Pulmonary artery endothelial cell (primary cell): ENCODE results near the gene CCDC182. TPM values are rescaled to one million over a fixed set of nuclear protein-coding genes. Genes with fewer than 3 reads are reported as not detected.

ENCODE experiments used
- DNase-seq: peaks from one replicate; pipeline ENCODE4 v3.0.0-alpha.2; 2011; ENCODE audit warnings: low read depth, low spot score
- total RNA-seq: library from RNA; depleted of rRNA; stranded (reverse); fragments of >200 nt; gene quantifications from 2 replicates; pipeline ENCODE4 v1.2.3, GENCODE V29; 2014

The CCDC182 gene
- total RNA-seq, 1 donor from 2014 or later: not detected

DNA sequence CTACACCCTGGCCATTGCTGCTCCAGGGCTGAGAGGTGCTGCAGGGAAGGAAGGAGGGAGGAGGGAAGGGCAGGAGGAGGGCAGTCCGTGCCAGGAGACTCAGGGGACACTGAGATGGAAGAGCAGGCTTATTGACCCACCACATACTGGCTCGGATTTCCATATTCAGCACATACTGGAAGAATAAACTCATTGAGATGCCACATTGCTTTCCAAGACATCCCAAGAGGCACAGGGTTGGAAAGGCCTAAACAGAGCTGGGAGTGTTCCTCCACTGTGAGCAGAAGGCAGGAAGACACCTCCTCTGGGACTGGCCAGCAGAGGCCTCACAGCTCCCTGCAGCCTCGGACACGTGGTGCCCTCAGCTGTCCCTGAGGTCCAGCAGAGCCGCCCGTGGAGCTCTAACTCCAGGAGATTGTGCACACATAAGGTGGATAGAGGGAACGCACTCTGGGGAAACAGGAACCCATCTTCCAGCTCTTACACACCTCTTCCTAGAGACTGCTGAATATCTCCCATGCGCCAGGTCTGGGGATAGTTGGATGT lies 17.4 kb downstream of the CCDC182 start:
- no peak for DNase-seq

DNA sequence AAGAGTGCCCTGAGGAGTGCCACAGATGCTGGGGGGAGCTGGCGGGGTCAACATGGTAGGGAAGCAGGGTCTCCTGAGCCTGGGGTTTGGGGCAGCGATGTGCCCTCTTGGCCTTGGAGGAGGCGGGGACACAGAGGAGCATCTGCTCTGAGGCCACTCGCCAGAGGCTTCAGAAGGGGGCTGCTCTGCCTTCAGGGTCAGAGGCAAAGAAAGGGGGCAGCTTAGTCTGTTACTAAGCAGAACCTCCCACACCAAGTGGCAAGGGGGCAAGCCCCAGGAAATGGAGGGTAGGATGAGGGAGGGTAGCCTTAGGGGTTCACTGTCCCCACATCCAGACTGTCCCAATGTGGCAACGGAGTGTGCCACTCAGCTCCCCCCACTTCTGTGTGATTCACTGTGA lies 18.3 kb downstream of the CCDC182 start:
- DNase-seq: no peak

DNA sequence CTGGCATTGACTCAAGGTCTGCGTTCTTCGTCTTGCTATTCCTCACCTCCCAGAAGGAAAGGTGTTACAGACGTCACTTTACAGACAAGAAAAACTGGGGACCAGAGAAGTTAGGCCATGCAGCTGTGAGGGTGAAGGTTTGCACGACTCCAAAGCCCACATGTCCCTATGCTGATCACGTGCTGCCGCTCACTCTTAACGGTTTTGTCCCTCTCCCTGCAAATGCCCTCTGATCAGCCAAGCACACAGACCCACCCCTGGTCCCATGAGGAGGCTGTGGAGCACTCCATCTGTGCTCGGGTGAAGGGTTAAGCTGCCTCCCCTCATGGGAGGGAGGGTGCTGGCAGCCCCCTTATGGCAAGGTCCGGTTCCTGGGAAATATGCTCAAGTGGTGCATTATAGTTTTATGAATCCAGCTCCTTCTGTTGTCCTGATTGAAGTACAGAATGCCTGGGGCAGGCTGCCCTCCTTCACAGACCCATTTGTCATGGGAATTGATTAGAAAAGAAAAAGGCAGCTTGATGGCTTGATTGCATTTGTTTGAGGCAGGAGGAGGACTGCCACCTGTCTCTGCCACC lies 18.8 kb downstream of the CCDC182 start:
- DNase-seq: no peak

DNA sequence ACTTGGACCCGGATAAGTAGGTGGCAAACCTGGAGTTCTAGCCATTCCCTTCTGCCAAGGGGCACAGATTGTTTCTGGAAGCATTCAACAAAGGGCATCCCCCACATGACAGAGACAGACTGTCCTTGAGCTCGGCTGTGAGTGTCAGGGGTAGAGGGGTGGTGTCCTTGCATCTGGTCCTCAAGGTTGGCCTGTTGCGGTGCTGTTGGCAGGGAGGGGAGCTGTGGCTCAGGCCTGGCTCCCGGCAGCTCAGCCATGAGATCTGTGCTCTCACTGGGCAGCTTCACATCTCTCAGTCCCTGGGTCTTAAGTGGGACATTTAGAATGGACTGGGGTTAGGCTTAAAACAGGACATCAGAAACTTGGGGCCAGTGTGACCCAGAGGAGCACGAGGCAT lies 20.4 kb downstream of the CCDC182 start:
- no peak for DNase-seq

DNA sequence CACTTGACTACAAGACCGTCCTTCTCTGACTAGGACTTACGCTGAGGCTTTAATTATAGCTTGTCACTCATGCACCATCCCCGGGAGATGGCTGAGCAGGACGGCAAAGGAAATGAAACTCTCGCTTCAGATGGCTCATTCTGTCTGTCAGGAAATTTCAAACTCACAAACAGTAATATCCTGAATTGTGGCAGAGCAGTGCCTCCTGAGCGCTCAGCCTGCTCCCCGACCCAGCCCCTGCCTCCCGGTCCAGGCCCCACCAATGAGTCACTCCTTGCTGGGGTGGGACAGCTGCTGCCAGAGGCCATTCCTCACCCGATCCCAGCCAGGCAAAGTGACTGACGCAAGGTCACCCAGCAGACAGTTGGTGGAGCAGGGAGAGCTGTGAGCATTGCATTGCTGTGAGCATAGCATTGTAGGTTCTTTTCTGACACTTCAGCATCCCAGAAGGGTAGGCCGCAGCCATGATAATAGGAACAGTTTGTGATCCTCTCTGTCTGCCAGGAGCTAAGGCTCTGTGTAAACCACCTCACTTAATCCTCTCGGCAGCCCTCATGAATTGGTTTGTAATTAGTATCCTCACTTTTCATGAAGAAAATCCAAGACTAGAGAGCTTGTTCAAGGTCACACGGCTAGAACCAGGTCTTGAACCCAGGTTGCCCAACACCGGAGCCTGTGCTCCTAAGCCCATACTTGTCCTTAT lies 20.9 kb downstream of the CCDC182 start:
- DNase-seq: no peak

DNA sequence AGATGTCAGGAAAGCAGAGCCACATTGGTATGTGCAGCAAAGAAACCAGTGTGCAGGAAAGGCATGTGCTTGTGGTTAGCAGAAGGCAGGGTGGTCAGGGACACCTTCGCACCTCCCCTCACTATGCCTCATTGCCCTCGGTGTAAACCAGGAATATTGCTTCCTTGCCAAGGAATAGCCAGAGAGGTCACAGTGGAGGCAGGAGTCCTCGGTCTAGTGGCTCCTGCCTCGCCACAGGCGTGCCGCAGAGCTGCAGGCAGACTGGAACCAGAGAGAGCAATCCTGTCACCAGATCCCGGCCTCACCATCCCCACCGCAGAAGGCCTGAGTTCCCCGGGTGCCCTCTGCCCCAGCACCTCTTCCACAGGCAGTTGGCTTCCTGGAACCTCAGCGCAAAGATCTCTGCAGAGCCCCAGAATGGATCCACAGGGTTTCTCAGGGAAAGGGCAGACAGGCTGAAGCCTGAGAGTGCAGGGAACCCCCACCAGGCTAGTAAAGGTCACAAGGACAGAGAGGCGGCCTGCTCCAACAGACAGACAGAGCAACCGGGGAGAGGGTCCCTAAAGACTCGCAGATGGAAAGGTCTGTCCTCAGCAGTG lies 21.6 kb downstream of the CCDC182 start:
- DNase-seq: no peak

DNA sequence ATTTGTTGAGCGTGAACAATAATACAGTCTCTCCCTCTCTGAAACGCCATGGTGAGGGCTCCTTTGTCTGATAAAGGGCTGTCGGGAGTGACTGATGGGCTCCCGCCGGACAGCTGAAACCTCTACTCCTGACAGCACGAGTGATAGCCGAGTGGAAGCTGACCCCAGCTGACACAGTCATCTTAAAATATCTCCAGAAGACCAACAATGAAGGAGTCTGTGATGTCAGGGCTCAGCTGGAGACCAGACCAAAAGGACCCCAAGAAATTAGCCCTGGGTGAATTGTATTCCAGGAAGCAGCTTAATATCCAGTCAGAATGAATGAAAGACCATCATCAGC lies 22.4 kb downstream of the CCDC182 start:
- DNase-seq: no peak

DNA sequence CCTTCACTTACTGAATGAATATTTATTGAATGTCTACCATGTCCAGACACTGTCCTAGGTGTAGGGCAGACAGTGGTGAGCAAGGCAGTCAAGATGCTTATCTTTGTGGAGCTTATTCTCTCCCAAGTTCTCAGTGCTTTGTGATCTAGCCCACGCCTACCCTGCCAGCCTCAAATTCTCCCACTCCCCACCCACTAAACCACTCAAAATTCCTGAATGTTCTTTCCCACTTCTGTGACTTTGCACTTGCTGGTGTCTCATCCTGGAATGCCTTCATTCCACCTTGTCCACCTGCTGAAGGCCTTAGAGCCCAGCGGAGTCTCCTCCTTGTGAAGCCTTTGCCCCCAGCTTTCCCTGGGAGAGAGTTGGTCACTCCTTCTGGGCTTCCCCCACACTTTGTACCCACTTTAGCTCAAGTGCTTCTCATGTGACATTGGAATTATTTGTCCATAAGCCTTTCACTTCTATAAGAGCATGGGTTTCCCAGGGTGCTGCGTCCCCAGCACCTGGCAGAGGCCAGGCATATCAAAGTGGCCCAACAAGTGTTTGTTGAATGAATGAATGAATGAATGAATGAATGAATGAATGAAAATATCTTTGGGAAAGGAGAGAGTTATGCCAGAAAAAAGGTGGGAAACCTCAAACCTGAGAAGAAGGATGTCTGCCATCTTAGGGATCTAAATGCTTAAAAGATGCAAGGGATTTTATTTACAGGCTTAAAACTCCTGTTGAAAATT lies 23.0 kb downstream of the CCDC182 start:
- DNase-seq: no peak

DNA sequence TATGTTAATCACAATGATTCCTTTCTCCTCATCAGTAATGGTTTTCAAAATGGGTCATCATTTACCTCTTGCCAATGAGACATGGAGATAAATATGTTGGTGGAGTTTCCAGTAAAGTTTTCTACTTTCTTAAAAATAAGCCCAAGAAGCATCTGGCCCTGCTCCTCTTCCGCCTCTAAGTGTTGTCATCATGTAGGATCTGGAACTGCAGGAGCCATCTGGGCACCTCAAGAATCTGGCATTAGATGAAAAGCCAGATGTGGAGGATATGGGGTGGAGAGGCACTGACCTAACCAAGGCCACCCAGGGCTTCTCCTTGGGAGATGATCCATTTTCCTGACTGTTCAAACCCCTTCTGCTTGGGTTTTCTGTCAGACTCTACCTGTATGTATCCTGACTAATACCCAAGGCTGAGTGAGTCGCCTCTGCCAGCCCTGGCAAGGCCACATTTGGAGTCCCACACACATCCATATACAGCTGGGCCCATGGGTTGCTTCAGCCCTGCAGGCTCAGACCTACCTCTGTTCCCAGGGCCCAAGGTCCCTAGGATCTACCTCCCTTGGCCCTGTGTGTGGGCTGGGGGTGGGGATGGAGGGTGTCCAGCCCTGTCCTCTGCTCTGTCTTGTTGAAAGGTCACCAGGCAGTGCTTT lies 24.6 kb downstream of the CCDC182 start:
- no peak for DNase-seq

DNA sequence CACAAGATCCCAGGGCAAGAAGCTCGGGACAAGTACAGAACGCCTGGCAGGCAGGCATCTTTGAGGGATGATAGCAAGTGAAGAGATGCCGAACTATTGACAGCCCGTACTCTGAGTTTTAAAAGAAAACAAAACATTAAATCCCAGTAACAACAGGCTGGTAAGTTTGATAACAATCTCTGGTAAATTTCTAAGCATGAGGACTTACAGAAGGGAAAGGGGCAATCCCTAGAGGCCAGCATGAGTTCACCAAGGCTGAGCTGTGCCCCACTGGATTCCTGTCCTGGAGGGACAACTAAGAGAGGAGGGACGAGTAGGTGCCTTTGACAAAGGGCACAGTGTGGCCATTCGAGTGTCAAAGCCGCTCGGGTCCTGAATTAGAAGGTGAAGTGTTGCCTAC lies 26.2 kb downstream of the CCDC182 start:
- no peak for DNase-seq

DNA sequence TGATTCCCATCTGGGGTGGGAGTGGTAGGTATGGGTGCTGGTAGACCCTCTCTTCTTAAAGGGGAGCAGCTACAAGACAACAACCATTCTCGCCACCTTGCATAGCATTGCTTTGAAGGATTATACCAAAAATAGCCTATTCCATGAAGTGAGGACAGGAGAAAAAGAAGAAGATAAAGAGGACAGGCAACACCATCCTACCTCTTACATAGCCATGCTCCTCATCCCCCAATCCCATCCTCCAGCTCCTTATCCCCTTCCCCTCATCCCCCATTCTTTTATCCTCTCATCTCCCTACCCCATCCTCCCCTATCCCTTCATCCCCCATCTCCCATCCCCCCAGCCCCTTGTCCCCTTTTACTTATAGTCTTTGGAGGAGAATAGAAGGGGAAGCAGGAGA lies 29.1 kb downstream of the CCDC182 start:
- no peak for DNase-seq

DNA sequence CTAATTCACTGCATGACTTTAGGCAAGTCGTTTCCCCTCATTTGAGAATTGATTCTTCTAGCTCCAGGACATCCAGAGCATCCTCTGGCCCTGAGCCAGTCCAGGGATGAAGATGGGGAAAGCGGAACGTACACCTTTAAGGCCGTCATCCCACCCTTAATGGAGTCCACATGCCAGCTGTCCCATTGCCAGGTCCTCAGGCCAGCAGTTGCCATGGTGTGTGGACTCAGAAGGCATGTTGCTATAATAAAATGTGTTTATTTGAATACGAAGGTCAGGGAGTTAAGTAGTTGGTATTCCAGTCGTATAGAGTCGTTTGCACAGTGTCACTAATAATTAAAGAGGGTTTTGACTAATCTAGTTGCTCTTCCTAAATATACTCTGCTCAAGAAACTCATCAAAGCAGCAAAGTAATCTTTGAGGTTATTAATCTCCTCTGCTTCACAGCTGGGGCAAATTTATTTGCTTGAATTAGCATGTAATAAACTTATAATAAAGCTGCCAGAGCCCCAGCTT lies 30.4 kb downstream of the CCDC182 start:
- no peak for DNase-seq

DNA sequence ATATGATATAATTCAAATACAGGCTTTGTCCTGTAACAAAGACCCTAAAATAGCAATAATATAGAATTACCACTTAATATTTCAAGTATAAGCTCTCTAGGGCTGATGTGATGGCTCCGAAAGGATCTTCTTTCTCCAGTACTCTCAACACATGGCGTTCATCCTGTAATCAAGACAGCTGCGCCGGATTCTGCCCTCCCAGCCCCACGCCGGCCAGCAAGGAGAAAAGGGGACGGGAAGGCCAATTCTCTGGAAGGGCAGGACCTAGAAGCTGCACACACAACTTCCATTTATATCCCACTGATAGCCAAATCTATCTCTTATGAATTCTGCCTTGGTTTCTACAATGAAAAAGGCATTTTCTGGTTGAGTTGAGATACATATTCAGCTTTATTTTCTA lies 32.0 kb downstream of the CCDC182 start:
- DNase-seq: no peak

DNA sequence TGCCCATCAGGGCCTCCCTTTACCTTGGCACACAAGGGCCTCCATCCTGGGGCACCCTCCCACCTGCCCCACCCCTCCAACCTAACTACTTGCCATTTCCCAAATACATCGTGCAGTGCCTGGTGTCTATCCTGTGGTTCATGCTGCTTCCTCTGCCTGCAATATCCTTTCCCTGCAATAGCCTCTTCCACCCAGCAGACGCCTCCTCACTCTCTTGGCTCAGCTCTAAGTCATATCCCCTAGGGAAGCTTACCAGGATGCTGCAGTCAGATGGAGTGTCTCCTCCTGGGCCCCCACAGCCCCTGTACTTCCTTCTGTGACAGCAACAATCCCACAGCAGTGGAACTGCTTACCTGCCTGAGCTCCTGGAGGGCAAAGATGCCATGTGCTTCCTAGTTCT lies 36.7 kb downstream of the CCDC182 start:
- no peak for DNase-seq

DNA sequence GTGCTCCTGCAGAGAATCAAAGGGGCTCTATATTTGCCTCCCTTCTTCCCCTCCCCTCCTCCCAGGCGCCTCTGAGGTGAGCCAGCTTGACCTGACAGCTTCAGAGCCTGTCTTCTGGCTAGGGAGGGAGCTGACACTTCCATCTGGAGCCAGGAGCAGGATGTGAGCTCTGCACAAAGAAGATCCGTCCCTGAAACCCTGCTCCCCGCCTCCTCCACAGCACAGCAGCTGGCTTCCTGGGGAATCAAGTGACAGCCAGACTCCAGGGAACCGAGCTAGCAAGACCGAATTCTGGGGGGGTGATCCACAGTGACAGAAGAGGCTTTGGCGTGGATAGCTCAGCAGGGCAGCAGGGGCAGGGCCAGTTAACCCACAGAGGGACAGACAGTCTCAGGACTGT lies 37.2 kb downstream of the CCDC182 start:
- DNase-seq: no peak

DNA sequence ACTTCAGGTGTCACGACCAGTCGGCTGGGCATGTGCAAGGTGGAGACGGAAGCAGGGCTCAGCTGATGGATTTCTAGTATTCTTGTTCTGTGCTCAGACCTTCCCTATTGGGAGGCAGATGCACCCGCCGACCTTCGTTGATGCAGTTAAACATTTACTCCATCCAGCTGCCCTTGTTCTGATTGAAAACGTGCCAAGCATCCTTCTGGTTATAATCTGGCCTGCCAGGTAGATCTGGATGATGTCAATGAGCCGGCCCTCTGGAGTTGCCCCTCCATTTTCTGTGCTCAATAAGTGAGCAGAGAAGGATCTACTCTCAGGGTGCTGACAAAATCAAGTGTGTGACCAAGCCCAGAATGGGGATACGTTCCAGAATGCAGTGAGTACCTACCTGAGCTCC lies 38.3 kb downstream of the CCDC182 start:
- no peak for DNase-seq

DNA sequence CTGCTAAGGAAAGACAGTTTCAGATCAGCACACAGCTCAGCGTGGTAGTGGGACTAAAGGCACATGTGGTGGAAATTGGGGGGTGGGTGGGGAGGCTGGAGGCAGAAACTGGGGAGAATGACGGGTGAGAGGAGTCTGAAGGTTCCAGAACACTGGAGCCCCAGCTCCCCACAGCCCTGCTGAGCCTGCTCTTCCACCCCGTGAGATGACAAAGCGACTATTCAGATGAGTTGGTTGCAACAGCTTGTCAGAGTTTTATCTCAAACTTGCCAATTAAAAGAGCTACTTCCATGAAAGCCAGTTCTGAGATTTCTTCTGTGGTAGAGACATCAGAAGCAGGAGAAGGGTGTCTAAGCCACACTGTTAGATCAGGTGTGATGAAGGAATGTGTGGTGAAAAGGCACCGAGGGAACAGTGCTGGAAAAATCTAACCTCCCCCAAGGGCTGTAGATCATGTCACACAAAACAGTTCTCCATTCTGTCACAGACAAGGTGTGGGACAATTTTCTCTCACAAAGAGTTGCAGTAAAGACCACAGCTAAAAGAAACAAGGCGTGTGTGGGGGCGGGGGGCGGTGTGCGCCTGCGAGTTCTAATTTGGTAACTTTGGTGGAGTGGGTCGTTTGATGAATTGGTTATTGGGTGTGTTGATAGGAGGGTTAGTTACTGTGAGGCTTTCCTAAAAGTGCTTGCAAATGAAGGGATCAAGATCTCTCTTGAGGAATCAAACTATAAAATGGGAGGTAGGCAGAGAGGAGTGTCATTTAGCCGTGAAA lies 39.0 kb downstream of the CCDC182 start:
- no peak for DNase-seq

DNA sequence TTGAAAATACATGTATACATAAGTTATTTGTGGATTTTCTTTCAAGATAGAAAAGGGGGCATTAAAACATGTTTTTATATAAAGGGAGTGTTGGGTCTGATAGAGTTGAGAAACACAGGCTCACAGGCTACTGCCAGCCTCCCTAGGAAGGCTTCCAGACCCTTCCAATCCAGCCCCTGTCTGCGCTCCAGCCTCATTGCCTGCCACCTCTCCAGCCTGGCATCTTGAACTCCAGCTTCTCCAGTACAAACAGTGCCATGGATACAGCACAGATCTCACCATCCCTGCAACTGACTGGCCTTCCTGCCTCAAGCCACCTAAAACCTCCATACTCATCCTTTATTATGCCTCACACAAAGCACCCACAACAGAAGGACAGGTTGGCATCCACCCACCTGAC lies 40.7 kb downstream of the CCDC182 start:
- DNase-seq: no peak

DNA sequence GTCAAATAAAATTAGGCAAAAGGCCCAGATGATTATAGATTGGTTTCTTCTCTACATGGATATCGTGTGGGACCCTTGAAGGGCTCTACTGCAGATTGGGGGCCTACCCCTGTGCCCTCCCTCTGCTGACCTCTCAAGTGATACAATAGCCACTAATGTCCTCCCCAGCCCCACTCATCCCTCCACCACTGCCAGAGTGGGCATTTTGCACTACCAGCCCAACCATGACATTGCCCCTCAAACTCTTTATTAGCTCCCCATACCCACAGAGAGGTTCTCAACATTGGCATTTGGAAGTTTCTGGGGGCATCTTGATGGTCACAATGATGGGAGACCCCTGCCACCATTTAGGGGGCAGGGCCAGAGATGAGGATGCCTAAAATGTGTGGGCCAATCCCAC lies 41.8 kb downstream of the CCDC182 start:
- DNase-seq: no peak

DNA sequence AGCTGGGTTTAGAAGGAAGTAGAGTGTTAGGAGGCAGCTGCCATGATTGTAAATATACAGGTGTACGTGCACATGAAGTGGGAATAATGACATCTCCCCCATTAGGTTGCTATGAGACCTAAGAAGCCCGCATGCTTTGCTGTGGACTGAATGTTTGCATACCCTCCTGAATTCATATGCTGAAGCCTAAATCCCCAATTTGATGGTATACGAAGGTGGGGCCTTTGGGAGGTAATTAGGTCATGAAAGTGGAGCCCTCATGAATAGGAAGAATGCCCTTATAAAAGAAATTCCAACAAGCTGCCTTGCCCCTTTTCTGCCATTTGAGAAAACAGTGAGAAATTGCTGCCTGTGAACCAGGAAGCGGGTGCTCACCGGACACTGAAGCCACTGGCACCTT lies 44.0 kb downstream of the CCDC182 start:
- no peak for DNase-seq

DNA sequence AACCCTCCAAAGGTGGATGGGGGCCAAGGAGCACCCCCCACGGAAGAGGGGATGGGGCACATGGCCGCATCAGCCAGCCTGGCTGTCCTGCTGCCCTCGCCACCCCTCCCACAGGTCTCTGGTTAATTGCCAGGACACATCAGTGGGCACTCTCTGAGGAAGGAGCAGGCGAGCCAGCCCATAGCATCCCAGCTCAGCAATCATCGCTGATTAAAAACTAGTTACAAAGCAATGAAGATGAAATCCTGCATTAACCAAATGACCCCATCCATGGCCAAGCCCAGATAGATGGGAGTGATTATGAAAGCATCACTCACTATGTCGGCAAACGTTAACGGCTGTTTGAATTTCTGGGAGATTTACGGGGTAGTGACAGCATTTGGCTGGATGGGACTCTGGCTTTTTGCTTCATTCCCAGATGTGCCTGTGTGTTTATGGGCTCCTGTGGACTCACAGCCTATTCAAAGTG lies 45.3 kb downstream of the CCDC182 start:
- no peak for DNase-seq
